ENCODE measurements around the gene CCSER1. TPM values are rescaled to one million over a fixed set of nuclear protein-coding genes. Genes with fewer than 3 reads are reported as not detected.

Gene CCSER1
- total and polyA plus RNA-seq, 8 donors: 2.0 to 9.0 (median 4.2) TPM

DNA sequence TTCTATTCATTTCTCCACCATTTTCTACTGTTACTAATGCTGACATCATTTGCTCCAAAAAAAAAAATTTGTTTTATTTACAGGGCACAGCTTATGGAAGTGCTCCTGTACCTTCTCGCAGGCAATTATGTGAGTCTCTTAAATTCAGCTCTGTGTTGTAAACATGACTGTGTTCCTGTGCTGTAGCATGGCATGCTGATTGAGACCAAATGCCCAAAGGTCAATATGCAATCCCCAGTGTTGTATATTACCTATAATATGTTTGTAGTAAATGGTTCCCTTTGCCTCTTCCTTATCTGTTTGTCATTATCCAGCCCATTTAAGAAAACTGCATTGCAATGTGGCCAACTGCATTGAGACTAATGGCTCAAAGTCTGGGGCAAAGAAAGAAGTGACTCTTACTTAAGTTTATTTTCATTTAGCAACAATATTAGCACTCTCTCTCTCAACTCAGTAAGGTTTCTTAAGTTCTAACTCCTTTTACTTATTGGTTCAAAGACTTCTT, 1156.6 kb downstream of the CCSER1 start:
- TF ChIP-seq, protein P1, sequence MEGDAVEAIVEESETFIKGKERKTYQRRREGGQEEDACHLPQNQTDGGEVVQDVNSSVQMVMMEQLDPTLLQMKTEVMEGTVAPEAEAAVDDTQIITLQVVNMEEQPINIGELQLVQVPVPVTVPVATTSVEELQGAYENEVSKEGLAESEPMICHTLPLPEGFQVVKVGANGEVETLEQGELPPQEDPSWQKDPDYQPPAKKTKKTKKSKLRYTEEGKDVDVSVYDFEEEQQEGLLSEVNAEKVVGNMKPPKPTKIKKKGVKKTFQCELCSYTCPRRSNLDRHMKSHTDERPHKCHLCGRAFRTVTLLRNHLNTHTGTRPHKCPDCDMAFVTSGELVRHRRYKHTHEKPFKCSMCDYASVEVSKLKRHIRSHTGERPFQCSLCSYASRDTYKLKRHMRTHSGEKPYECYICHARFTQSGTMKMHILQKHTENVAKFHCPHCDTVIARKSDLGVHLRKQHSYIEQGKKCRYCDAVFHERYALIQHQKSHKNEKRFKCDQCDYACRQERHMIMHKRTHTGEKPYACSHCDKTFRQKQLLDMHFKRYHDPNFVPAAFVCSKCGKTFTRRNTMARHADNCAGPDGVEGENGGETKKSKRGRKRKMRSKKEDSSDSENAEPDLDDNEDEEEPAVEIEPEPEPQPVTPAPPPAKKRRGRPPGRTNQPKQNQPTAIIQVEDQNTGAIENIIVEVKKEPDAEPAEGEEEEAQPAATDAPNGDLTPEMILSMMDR (IDR thresholded peaks at IDR 0.05): no peak
- peaks cover 0 to 10% of the 10 kb centered on the region in 2 donors for H3K9me3 ChIP-seq
- H3K27ac ChIP-seq: no peak overlapping the region
- H3K36me3 ChIP-seq: no peaks in the 10 kb centered on the region
- no peaks in the 10 kb centered on the region for H3K27me3 ChIP-seq
- ATAC-seq (no peak), DNase-seq (no peak)
- H3K4me1 ChIP-seq: no peaks in the 10 kb centered on the region
- H3K4me3 ChIP-seq: no peak overlapping the region
- intact Hi-C loops (cut with DNase I): no loop called here

DNA sequence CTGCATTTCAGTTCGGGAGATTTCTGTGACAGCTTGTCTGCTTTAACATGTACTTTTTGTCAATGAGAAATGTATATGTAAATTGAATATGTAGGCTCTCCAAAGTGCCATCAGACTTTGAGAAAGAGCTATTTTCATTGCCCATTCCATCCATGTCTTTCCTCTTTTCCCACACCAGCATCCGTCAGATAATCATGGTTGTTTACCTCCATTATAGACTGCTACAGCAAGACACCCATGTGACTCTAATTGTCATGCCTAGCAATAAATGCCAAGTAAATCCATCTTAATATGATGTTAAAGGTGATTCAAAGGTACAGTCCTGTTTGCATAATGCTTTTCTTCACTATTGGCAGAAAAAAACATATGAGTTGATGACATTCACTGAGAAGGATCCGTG, 1157.3 kb downstream of the CCSER1 start:
- intact Hi-C loops (cut with DNase I): no loop called here
- Histone ChIP-seq H3K36me3 (no peaks in the 10 kb centered on the region), H3K4me1 (no peaks in the 10 kb centered on the region), H3K4me3 (no peak overlapping the region), H3K9me3 (peaks cover 0 to 10% of the 10 kb centered on the region in 2 donors), H3K27me3 (no peaks in the 10 kb centered on the region), H3K27ac (no peak overlapping the region)
- ATAC-seq (no peak), DNase-seq (no peak)
- TF ChIP-seq, protein P1 (IDR thresholded peaks at IDR 0.05): no peak

DNA sequence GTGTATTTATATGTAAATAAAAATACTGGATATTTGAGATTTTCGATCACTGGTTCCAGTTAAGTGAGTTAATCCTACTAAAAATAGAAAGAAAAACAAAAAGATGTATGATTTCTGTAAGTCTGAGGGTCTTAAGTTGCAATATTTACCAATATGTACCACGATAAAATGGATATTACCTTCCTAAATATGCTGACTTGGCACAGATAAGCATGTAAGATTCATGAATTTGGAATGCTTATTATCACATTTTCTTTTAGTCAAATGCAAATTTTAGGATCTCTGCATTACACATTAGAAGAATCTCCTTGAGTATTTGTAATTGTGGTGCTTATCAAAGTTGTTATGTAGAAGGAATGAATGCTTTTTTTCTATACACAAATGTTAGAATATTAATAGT, 1158.3 kb downstream of the CCSER1 start:
- TF ChIP-seq, protein P1 (IDR thresholded peaks at IDR 0.05): no peak
- Histone ChIP-seq H3K36me3 (no peaks in the 10 kb centered on the region), H3K9me3 (peaks cover 0 to 5% of the 10 kb centered on the region in 2 donors), H3K4me1 (no peaks in the 10 kb centered on the region), H3K4me3 (no peak overlapping the region), H3K27me3 (no peaks in the 10 kb centered on the region), H3K27ac (no peak overlapping the region)
- ATAC-seq (no peak), DNase-seq (no peak)
- intact Hi-C loops (cut with DNase I): no loop called here

DNA sequence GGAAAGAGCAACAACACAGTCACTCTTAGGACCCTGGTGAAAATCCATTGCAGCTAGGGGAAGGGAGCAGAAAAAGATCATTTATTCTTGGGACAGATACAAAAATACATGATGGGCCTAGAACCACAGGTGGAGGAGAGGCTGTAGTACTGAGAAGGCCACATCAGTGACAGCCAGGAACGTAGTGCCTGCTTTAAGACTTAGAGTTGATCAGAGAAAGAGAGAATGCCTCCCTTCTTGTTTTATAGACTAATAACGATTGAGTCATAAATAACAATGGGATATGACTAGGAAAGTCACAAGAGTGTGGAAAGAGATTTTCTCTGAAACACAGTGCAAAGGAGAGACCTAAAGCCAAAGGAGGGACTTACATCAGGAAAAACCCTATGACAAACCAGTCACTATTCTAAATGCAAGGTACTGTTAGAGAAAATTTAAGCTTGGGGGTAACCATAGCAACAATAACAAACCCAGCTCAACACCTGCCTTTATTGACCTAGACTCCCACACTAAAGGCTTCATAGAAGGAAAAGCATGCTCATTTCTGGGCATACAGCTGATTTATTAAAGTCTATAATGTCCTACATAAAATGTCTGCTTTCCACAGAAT, 1161.6 kb downstream of the CCSER1 start:
- TF ChIP-seq, protein P1 (IDR thresholded peaks at IDR 0.05): no peak
- H3K4me3 ChIP-seq: no peak overlapping the region
- ATAC-seq: no peak
- peak in 1 of 4 donors; percentile 1 for DNase-seq
- H3K9me3 ChIP-seq: no peaks in the 10 kb centered on the region
- intact Hi-C loops (cut with DNase I): no loop called here
- H3K4me1 ChIP-seq: no peaks in the 10 kb centered on the region
- no peaks in the 10 kb centered on the region for H3K27me3 ChIP-seq
- no peaks in the 10 kb centered on the region for H3K36me3 ChIP-seq
- H3K27ac ChIP-seq: no peak overlapping the region

DNA sequence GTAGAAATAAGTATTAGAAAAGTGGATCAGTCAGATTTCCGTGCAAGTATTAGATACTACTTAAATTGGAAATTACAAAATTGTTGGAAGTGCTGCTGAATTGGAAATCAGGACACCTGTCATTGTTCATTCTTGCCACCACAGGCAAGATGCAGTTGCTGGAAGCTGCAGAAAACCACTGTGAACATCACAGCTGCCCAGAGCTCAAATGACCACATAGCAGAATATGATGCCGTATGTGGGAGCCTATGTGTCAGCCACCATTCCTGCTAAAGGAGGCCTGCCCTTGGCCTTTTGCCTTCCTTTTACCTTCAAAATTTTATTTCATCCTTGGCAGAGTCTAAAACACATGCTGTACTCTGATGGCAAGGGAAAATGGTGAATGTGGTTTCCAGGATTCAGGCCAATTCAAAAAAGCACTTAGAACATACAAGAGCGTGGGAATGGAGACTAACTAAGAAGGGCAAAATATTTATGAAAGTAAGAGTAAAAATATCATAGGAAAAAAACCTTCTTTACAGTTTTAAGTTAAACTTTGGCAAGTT, 1171.0 kb downstream of the CCSER1 start:
- Histone ChIP-seq H3K4me1 (no peaks in the 10 kb centered on the region), H3K27ac (no peak overlapping the region), H3K4me3 (no peak overlapping the region), H3K9me3 (peaks cover 0 to 6% of the 10 kb centered on the region in 2 donors), H3K36me3 (no peaks in the 10 kb centered on the region), H3K27me3 (no peaks in the 10 kb centered on the region)
- intact Hi-C loops (cut with DNase I): no loop called here
- no peak for DNase-seq
- TF ChIP-seq, protein P1 (IDR thresholded peaks at IDR 0.05): no peak
- ATAC-seq: no peak
